Sigmoid colon (tissue), 7 donors: ENCODE measurements around the gene SPTBN5. TPM values are rescaled to one million over a fixed set of nuclear protein-coding genes. Genes with fewer than 3 reads are reported as not detected.

Source experiments
- DNase-seq: peaks from one replicate; pipeline ENCODE4 v3.0.0-alpha.2; 2019
- H3K27ac ChIP-seq, 4 donors: fragments of 200-600 bp; sonication (generic); one replicate each; pipeline ENCODE4 v1.5.1; 2016 to 2019; ENCODE audit warnings: mild to moderate bottlenecking in 1 of 4
- H3K27me3 ChIP-seq, 3 donors: fragments of 200-600 bp; sonication (generic); one replicate each; pipeline ENCODE4 v1.5.1; 2019; ENCODE audit warnings: mild to moderate bottlenecking in 1 of 3
- H3K36me3 ChIP-seq, 4 donors: fragments of 200-600 bp; sonication (generic); one replicate each; pipeline ENCODE4 v1.5.1; 2016 to 2019
- H3K4me1 ChIP-seq, 4 donors: fragments of 200-600 bp; sonication (generic); one replicate each; pipeline ENCODE4 v1.5.1; 2017 to 2019
- H3K4me3 ChIP-seq, 4 donors: fragments of 200-600 bp; sonication (generic); one replicate each; pipeline ENCODE4 v1.5.1; 2017 to 2019; ENCODE audit warnings: mild to moderate bottlenecking in 2 of 4, moderate library complexity in 1 of 4
- H3K9me3 ChIP-seq, 4 donors: fragments of 200-600 bp in 3 of 4; sonication (generic) in 3 of 4; one replicate each; pipeline versions ENCODE4 v1.5.1 to v1.6.1; 2013 to 2019
- EP300 ChIP-seq, 4 donors: sonication (generic); formaldehyde crosslinking; IDR thresholded peaks; one replicate each; pipeline ENCODE4 v1.6.1; 2017; ENCODE audit warnings: antibody characterized with exemption in 4 of 4
- POLR2A ChIP-seq, 2 donors: fragments of 450-650 bp; IDR thresholded peaks; one replicate each; pipeline ENCODE4 v1.6.1; 2016; ENCODE audit warnings: antibody characterized with exemption in 2 of 2, mild to moderate bottlenecking in 2 of 2, moderate library complexity in 2 of 2
- POLR2AphosphoS5 ChIP-seq, 4 donors: sonication (generic); formaldehyde crosslinking; IDR thresholded peaks; one replicate each; pipeline ENCODE4 v1.6.1; 2017; ENCODE audit warnings: antibody characterized with exemption in 4 of 4
- WGBS, 2 donors: extraction: QIAGEN DNeasy Blood & Tissue Kit; methylation state at CpG; one replicate each; pipeline ENCODE4 v1.1.7; 2013; 5-methylcytosine and 5-hydroxymethylcytosine counted together
- intact Hi-C: fragments of 100-400 bp; cut with DNase I; formaldehyde crosslinking; loops from one replicate; pipeline ENCODE4 v1.15.1; 2023
- polyA plus RNA-seq, 3 donors: library from polyadenylated mRNA; stranded (reverse); fragments of 200-250 nt; gene quantifications; one replicate each; pipeline ENCODE4 v1.2.3, GENCODE V29; 2013
- total RNA-seq, 4 donors: library from RNA; depleted of rRNA; stranded (reverse); fragments of >200 nt; gene quantifications; one replicate each; pipeline ENCODE4 v1.1.0, GENCODE V29; 2016
- TF ChIP-seq, protein P1 (sequence below), 4 experiments: fragments of 450-650 bp in 3 of 4; fragments of 200-600 bp in 1 of 4; IDR thresholded peaks; one replicate each; pipeline ENCODE4 v1.5.1; 2016 to 2019; ENCODE audit warnings: antibody characterized with exemption in 4 of 4, mild to moderate bottlenecking in 3 of 4, moderate library complexity in 2 of 4
- donor health status: healthy with polysubstance abuse.
- donor health status: Bipolar disorder and iron deficiency.
- donor health status: healthy.

SPTBN5 gene
- total and polyA plus RNA-seq, 7 donors, result under 0.01 to 2.3 (median 0.60) TPM

DNA sequence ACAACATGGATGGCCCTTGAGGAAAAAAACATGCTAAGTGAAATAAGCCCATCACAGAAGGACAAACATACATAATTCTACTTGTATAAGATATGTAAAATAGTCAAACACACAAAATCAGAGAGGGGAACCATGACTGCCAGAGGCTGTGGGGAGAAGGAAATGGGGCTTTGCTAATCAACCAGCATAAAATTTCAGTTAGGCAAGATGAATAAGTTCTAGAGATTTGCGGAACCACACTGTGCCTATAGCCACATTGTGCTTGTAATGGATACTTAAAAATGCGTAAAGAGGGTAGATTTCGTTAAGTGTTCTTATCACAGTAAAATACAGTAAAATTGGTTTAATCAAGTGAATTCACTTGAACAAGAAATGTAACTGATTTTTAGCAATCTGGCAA lies 33.7 kb upstream of the SPTBN5 start:
- intact Hi-C loops, result no loop called here
- 67 to 82% methylated on average over 3 of the region's 3 CpGs for WGBS, 2 donors
- Histone ChIP-seq H3K36me3 (no peaks in the 10 kb centered on the region), H3K9me3 (no peaks in the 10 kb centered on the region), H3K4me1 (peaks cover 0 to 46% (median 35%) of the 10 kb centered on the region in 4 donors), H3K27ac (peak overlapping the region in 2 of 4 donors; percentile 60 to 64), H3K27me3 (no peaks in the 10 kb centered on the region), H3K4me3 (no peak overlapping the region)
- TF ChIP-seq, protein P1, sequence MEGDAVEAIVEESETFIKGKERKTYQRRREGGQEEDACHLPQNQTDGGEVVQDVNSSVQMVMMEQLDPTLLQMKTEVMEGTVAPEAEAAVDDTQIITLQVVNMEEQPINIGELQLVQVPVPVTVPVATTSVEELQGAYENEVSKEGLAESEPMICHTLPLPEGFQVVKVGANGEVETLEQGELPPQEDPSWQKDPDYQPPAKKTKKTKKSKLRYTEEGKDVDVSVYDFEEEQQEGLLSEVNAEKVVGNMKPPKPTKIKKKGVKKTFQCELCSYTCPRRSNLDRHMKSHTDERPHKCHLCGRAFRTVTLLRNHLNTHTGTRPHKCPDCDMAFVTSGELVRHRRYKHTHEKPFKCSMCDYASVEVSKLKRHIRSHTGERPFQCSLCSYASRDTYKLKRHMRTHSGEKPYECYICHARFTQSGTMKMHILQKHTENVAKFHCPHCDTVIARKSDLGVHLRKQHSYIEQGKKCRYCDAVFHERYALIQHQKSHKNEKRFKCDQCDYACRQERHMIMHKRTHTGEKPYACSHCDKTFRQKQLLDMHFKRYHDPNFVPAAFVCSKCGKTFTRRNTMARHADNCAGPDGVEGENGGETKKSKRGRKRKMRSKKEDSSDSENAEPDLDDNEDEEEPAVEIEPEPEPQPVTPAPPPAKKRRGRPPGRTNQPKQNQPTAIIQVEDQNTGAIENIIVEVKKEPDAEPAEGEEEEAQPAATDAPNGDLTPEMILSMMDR (IDR thresholded peaks at IDR 0.05), result no peak
- TF ChIP-seq EP300 (IDR thresholded peaks at IDR 0.05) (no peak), POLR2A (IDR thresholded peaks at IDR 0.05) (no peak), POLR2AphosphoS5 (IDR thresholded peaks at IDR 0.05) (no peak)
- no peak for DNase-seq

DNA sequence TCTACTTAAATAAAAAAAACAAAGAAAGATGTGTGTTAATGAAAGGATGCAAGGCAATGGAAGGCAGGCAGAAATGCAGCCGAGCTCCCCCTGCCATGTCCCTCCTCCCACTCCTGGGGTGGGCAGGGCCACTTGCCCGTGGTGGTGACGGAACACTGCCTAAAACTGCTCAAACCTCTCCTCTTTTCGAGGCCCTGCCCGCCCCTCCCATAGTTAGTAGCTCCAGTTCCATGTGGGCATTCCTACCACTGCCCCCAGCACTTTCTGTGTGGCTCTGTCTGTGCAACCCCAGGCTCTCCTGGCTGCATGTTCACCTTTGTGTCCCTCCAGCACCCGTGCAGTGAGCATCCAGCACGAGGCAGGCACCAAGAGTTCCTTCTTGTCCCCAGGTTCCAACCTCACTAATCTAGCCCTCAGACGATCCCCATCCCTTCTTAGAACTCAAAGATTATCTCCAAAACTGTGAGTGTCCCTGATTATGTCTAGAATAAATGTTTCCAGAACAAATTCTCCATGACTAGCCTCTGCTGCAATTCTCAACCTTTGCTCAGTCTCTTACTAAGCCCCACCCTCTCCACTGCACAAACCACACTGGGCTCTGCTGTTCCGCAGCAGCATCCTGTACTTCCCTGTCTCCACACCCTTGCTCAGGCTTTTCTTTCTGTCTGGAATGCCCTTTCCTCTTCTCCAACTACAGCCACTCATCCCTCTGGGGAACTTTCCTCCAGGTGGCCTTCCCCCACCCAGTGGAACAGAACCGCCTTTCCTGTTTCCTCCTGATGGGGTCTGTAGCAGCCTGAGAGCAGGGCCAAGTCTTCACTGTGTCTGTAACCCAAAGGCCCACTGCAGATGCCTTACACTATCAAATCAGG lies 32.6 kb upstream of the SPTBN5 start:
- no peak for DNase-seq
- no peaks in the 10 kb centered on the region for H3K27me3 ChIP-seq
- TF ChIP-seq EP300 (IDR thresholded peaks at IDR 0.05) (no peak), POLR2AphosphoS5 (IDR thresholded peaks at IDR 0.05) (no peak), POLR2A (IDR thresholded peaks at IDR 0.05) (no peak)
- TF ChIP-seq, protein P1 (IDR thresholded peaks at IDR 0.05), result no peak
- 39 to 56% methylated on average over 10 of the region's 10 CpGs for WGBS, 2 donors
- intact Hi-C loops, result no loop called here
- no peaks in the 10 kb centered on the region for H3K36me3 ChIP-seq
- H3K9me3 ChIP-seq, result no peaks in the 10 kb centered on the region
- peak overlapping the region; percentile 17 to 49 (median 24) for H3K27ac ChIP-seq
- peaks cover 0 to 47% (median 35%) of the 10 kb centered on the region in 4 donors for H3K4me1 ChIP-seq
- H3K4me3 ChIP-seq, result no peak overlapping the region

DNA sequence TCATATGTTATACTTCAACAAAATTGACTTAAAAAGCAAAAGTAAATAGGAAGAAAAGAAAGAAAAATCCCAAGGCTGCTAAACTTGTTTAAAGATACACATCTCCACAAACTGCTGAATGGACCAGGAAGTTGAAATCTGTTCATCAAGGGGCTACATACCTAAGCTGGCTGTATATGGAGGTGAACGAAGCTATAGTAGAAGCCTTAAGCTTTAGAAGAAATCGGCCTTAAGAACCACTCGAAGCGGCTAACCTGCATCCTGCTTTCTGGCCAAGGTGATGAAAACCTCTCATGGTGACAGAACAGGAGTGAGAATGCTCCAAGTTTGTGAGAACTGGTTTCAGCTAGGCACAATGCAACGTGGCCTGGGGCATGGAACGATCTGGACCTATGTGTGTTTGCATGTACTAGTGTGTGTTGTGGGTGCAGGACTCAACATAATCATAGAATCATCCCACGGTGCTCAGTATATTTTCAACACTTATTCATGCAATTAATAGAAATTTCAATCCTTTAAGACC lies 31.3 kb upstream of the SPTBN5 start:
- TF ChIP-seq POLR2AphosphoS5 (IDR thresholded peaks at IDR 0.05) (no peak), POLR2A (IDR thresholded peaks at IDR 0.05) (no peak), EP300 (IDR thresholded peaks at IDR 0.05) (no peak)
- TF ChIP-seq, protein P1 (IDR thresholded peaks at IDR 0.05), result no peak
- DNase-seq, result no peak
- Histone ChIP-seq H3K36me3 (no peaks in the 10 kb centered on the region), H3K27ac (peak overlapping the region in 1 of 4 donors; percentile 49), H3K9me3 (no peaks in the 10 kb centered on the region), H3K4me1 (peaks cover 0 to 47% (median 35%) of the 10 kb centered on the region in 4 donors), H3K4me3 (no peak overlapping the region), H3K27me3 (no peaks in the 10 kb centered on the region)
- 90 to 94% methylated on average over 7 of the region's 7 CpGs for WGBS, 2 donors
- intact Hi-C loops, result no loop called here

DNA sequence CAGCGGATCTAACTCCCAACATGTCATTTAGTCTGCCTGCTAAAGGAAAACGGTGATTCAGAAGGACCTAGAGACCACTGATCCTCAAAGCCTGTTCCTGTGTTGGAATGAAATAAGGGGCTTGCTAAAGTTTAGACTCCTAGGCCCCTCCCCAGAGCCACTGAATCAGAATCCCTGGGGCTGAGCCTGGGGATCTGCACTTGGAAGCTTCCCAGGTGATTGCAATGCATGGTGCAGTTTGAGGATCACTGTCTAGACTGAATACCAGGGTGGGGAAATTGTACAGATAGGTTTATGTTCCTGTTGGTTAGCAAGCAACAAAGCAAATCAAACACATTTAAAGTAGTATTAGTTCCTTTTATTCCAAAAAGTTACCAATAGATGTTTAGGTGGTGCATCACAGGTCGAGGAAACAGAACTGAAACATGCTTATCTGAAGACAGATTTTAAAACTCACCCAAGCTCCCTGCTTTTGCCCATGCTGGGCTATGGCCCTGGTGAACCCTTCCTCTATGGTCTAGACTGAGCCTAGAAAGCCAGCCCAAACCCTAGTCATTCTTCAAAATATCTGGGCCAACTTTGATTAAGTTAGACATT lies 29.6 kb upstream of the SPTBN5 start:
- 90 to 97% methylated on average over 3 of the region's 3 CpGs for WGBS, 2 donors
- TF ChIP-seq POLR2AphosphoS5 (IDR thresholded peaks at IDR 0.05), result no peak
- TF ChIP-seq EP300 (IDR thresholded peaks at IDR 0.05), result no peak
- TF ChIP-seq, protein P1 (IDR thresholded peaks at IDR 0.05), result no peak
- TF ChIP-seq POLR2A (IDR thresholded peaks at IDR 0.05), result no peak
- Histone ChIP-seq H3K9me3 (no peaks in the 10 kb centered on the region), H3K27ac (no peak overlapping the region), H3K4me1 (peaks cover 0 to 44% (median 26%) of the 10 kb centered on the region in 4 donors), H3K36me3 (peaks cover 0 to 7% (median 0%) of the 10 kb centered on the region in 4 donors), H3K27me3 (no peaks in the 10 kb centered on the region), H3K4me3 (no peak overlapping the region)
- no peak for DNase-seq
- intact Hi-C loops, result no loop called here
